Activated CD8-positive, alpha-beta T cell treated with anti-CD3 and anti-CD28 coated beads, Interleukin-2, amount 10 ng/mL, durations not matched to agents 7 days and 5 days (primary cell): Measurements from ENCODE around the gene CYP24A1. TPM values are rescaled to one million over a fixed set of nuclear protein-coding genes. Genes with fewer than 3 reads are reported as not detected.

Experiments used
- ATAC-seq: fragments of 150-1000 bp; cut with Tn5 transposase; one replicate; pipeline ENCODE4 v1.10.0; 2021; ENCODE audit warnings: moderate library complexity
- CTCF ChIA-PET: fragments of 350-600 bp; sonication (Branson Sonifier 250); formaldehyde crosslinking; loops from one replicate; lab custom pipeline; 2021; ENCODE audit warnings: antibody characterized with exemption; lab: Charles Lee
- POLR2A ChIA-PET: fragments of 350-600 bp; sonication (Branson Sonifier 250); formaldehyde crosslinking; loops from one replicate; lab custom pipeline; 2021; ENCODE audit warnings: antibody characterized with exemption; lab: Charles Lee
- DNase-seq: peaks from one replicate; pipeline ENCODE4 v3.0.0-alpha.2; 2020
- H3K27ac Mint-ChIP-seq: one replicate; pipeline ENCODE4 v1.8.0; 2021; ENCODE audit warnings: mild to moderate bottlenecking, mixed read lengths
- H3K27me3 Mint-ChIP-seq: one replicate; pipeline ENCODE4 v1.8.0; 2021; ENCODE audit warnings: low read depth, mixed read lengths
- H3K36me3 Mint-ChIP-seq: one replicate; pipeline ENCODE4 v1.8.0; 2021; ENCODE audit warnings: low read depth, mixed read lengths
- H3K4me1 Mint-ChIP-seq: one replicate; pipeline ENCODE4 v1.8.0; 2021; ENCODE audit warnings: low read depth, mixed read lengths
- H3K4me3 Mint-ChIP-seq: one replicate; pipeline ENCODE4 v1.8.0; 2021; ENCODE audit warnings: mild to moderate bottlenecking, mixed read lengths
- H3K9me3 Mint-ChIP-seq: one replicate; pipeline ENCODE4 v1.8.0; 2022; ENCODE audit warnings: mixed read lengths; ENCODE audit not compliant: insufficient read depth
- total RNA-seq, 2 experiments: library from RNA; stranded (reverse); gene quantifications; one replicate each; pipeline ENCODE4 v1.2.3, GENCODE V29; 2021

Gene CYP24A1
- total RNA-seq, 2 experiments from 2014 or later, result not detected

GRCh38 chr20:54161008-54161820, 12.6 kb downstream of the CYP24A1 start:
- no peak overlapping the region for H3K27ac Mint-ChIP-seq
- H3K4me3 Mint-ChIP-seq, result no peak overlapping the region
- ChIA-PET POLR2A (no interaction called here), CTCF (no interaction called here)
- ATAC-seq (no peak), DNase-seq (no peak)
- no peaks in the 10 kb centered on the region for H3K36me3 Mint-ChIP-seq
- no peaks in the 10 kb centered on the region for H3K4me1 Mint-ChIP-seq
- H3K9me3 Mint-ChIP-seq, result no peaks in the 10 kb centered on the region
- peaks cover 18% of the 10 kb centered on the region for H3K27me3 Mint-ChIP-seq

- H3K4me1 Mint-ChIP-seq, result no peaks in the 10 kb centered on the region
- no peak overlapping the region for H3K4me3 Mint-ChIP-seq
- ChIA-PET CTCF (interaction anchor here (0.5 kb wide), 1 partner anchor 15 kb away, joined by 3 read pairs; no protein-coding TSS in a partner anchor), POLR2A (interaction anchor here (0.6 kb wide), 1 partner anchor 1397 kb away, joined by 3 read pairs; no protein-coding TSS in a partner anchor)
- ATAC-seq (no peak), DNase-seq (no peak)
- no peak overlapping the region for H3K27ac Mint-ChIP-seq
- peaks cover 20% of the 10 kb centered on the region for H3K27me3 Mint-ChIP-seq
- no peaks in the 10 kb centered on the region for H3K36me3 Mint-ChIP-seq
- H3K9me3 Mint-ChIP-seq, result no peaks in the 10 kb centered on the region
Measured at GRCh38 chr20:54160065-54161007, 13.4 kb downstream of the CYP24A1 start.

- no peaks in the 10 kb centered on the region for H3K9me3 Mint-ChIP-seq
- POLR2A ChIA-PET, result no interaction called here
- no peak for DNase-seq
Measured at GRCh38 chr20:54158856-54159418, 14.8 kb downstream of the CYP24A1 start.

GRCh38 chr20:54158226-54158625, 15.6 kb downstream of the CYP24A1 start:
- DNase-seq, result no peak
- Mint-ChIP-seq H3K27ac (no peak overlapping the region), H3K4me1 (no peaks in the 10 kb centered on the region), H3K27me3 (peaks cover 20% of the 10 kb centered on the region), H3K9me3 (no peaks in the 10 kb centered on the region), H3K36me3 (no peaks in the 10 kb centered on the region), H3K4me3 (no peak overlapping the region)
- ChIA-PET POLR2A (no interaction called here), CTCF (no interaction called here)
- no peak for ATAC-seq

More at GRCh38 chr20:54158856-54159418, 14.8 kb downstream of the CYP24A1 start:
- no peaks in the 10 kb centered on the region for H3K36me3 Mint-ChIP-seq
- no peak overlapping the region for H3K4me3 Mint-ChIP-seq
- no peak overlapping the region for H3K27ac Mint-ChIP-seq
- CTCF ChIA-PET, result no interaction called here
- H3K4me1 Mint-ChIP-seq, result no peaks in the 10 kb centered on the region
- H3K27me3 Mint-ChIP-seq, result peaks cover 20% of the 10 kb centered on the region
- ATAC-seq, result no peak

- CTCF ChIA-PET, result interaction anchor here (1.3 kb wide), 1 partner anchor 42 kb away, joined by 3 read pairs; no protein-coding TSS in a partner anchor
- H3K4me1 Mint-ChIP-seq, result no peaks in the 10 kb centered on the region
- H3K9me3 Mint-ChIP-seq, result no peaks in the 10 kb centered on the region
- H3K27ac Mint-ChIP-seq, result no peak overlapping the region
- ATAC-seq (no peak), DNase-seq (no peak)
- H3K36me3 Mint-ChIP-seq, result no peaks in the 10 kb centered on the region
- peaks cover 21% of the 10 kb centered on the region for H3K27me3 Mint-ChIP-seq
- no peak overlapping the region for H3K4me3 Mint-ChIP-seq
- POLR2A ChIA-PET, result no interaction called here
Measured at GRCh38 chr20:54156981-54157835, 16.6 kb downstream of the CYP24A1 start.

- ChIA-PET POLR2A (no interaction called here), CTCF (interaction anchor here (1.3 kb wide), 1 partner anchor 43 kb away, joined by 3 read pairs; no protein-coding TSS in a partner anchor)
- DNase-seq (no peak), ATAC-seq (no peak)
- H3K27ac Mint-ChIP-seq, result no peak overlapping the region
- no peak overlapping the region for H3K4me3 Mint-ChIP-seq
- H3K27me3 Mint-ChIP-seq, result peaks cover 18% of the 10 kb centered on the region
- H3K36me3 Mint-ChIP-seq, result no peaks in the 10 kb centered on the region
- no peaks in the 10 kb centered on the region for H3K9me3 Mint-ChIP-seq
- no peaks in the 10 kb centered on the region for H3K4me1 Mint-ChIP-seq
Measured at GRCh38 chr20:54156522-54156921, 17.3 kb downstream of the CYP24A1 start.

GRCh38 chr20:54155736-54156317, 18.0 kb downstream of the CYP24A1 start:
- no peaks in the 10 kb centered on the region for H3K4me1 Mint-ChIP-seq
- no peak for ATAC-seq
- ChIA-PET CTCF (no interaction called here), POLR2A (no interaction called here)
- H3K36me3 Mint-ChIP-seq, result no peaks in the 10 kb centered on the region
- no peaks in the 10 kb centered on the region for H3K9me3 Mint-ChIP-seq
- no peak overlapping the region for H3K4me3 Mint-ChIP-seq
- no peak for DNase-seq
- H3K27ac Mint-ChIP-seq, result no peak overlapping the region
- peaks cover 13% of the 10 kb centered on the region for H3K27me3 Mint-ChIP-seq

GRCh38 chr20:54154439-54154838, 19.3 kb downstream of the CYP24A1 start:
- ChIA-PET CTCF (interaction anchor here (0.9 kb wide), 1 partner anchor 57 kb away, joined by 3 read pairs; no protein-coding TSS in a partner anchor), POLR2A (interaction anchor here (0.6 kb wide), 1 partner anchor 140 kb away, joined by 3 read pairs; no protein-coding TSS in a partner anchor)
- H3K27me3 Mint-ChIP-seq, result peaks cover 13% of the 10 kb centered on the region
- no peak overlapping the region for H3K4me3 Mint-ChIP-seq
- no peak overlapping the region for H3K27ac Mint-ChIP-seq
- ATAC-seq (no peak), DNase-seq (no peak)
- no peaks in the 10 kb centered on the region for H3K36me3 Mint-ChIP-seq
- H3K4me1 Mint-ChIP-seq, result no peaks in the 10 kb centered on the region
- H3K9me3 Mint-ChIP-seq, result no peaks in the 10 kb centered on the region

GRCh38 chr20:54153847-54154246, 19.9 kb downstream of the CYP24A1 start:
- ChIA-PET CTCF (interaction anchor here (0.9 kb wide), 1 partner anchor 57 kb away, joined by 3 read pairs; no protein-coding TSS in a partner anchor), POLR2A (no interaction called here)
- H3K36me3 Mint-ChIP-seq, result no peaks in the 10 kb centered on the region
- ATAC-seq (no peak), DNase-seq (no peak)
- H3K27ac Mint-ChIP-seq, result no peak overlapping the region
- H3K9me3 Mint-ChIP-seq, result no peaks in the 10 kb centered on the region
- H3K27me3 Mint-ChIP-seq, result peaks cover 13% of the 10 kb centered on the region
- no peaks in the 10 kb centered on the region for H3K4me1 Mint-ChIP-seq
- H3K4me3 Mint-ChIP-seq, result no peak overlapping the region

GRCh38 chr20:54153041-54153327, 20.8 kb downstream of the CYP24A1 start:
- ChIA-PET POLR2A (no interaction called here), CTCF (no interaction called here)
- Mint-ChIP-seq H3K4me3 (no peak overlapping the region), H3K9me3 (no peaks in the 10 kb centered on the region), H3K4me1 (no peaks in the 10 kb centered on the region), H3K27me3 (peaks cover 9% of the 10 kb centered on the region), H3K36me3 (no peaks in the 10 kb centered on the region), H3K27ac (no peak overlapping the region)
- DNase-seq (no peak), ATAC-seq (no peak)
